IPS-20b (cell line): Measurements from ENCODE around the gene LIMA1.
A peak's percentile ranks its signal among the peaks of the same experiment; 100 is the strongest.

Source experiments
- H3K27ac ChIP-seq: one replicate; pipeline ENCODE4 v1.5.1; 2013; ENCODE audit warnings: low read length
- H3K27me3 ChIP-seq: 2 replicates; pipeline ENCODE4 v1.6.1; 2013; ENCODE audit warnings: mild to moderate bottlenecking, low read length, inconsistent platforms; ENCODE audit not compliant: insufficient read depth
- H3K36me3 ChIP-seq: 2 replicates; pipeline ENCODE4 v1.6.1; 2013; ENCODE audit warnings: low read depth, mild to moderate bottlenecking, inconsistent platforms, low read length, moderate library complexity; ENCODE audit not compliant: insufficient read depth
- H3K4me1 ChIP-seq: 2 replicates; pipeline ENCODE4 v1.6.1; 2013; ENCODE audit warnings: mild to moderate bottlenecking, control low read depth, inconsistent platforms, low read length, moderate library complexity; ENCODE audit not compliant: insufficient read depth
- H3K4me3 ChIP-seq: 2 replicates; pipeline ENCODE4 v1.5.1; 2013; ENCODE audit warnings: mild to moderate bottlenecking, low read length, inconsistent platforms
- H3K9ac ChIP-seq: 2 replicates; pipeline ENCODE4 v1.6.1; 2013; ENCODE audit warnings: low read depth, mild to moderate bottlenecking, inconsistent platforms, low read length, moderate library complexity
- H3K9me3 ChIP-seq: 2 replicates; pipeline ENCODE4 v1.6.1; 2013; ENCODE audit warnings: mild to moderate bottlenecking, low read depth, low read length, inconsistent platforms; ENCODE audit not compliant: insufficient read depth

Gene LIMA1

DNA sequence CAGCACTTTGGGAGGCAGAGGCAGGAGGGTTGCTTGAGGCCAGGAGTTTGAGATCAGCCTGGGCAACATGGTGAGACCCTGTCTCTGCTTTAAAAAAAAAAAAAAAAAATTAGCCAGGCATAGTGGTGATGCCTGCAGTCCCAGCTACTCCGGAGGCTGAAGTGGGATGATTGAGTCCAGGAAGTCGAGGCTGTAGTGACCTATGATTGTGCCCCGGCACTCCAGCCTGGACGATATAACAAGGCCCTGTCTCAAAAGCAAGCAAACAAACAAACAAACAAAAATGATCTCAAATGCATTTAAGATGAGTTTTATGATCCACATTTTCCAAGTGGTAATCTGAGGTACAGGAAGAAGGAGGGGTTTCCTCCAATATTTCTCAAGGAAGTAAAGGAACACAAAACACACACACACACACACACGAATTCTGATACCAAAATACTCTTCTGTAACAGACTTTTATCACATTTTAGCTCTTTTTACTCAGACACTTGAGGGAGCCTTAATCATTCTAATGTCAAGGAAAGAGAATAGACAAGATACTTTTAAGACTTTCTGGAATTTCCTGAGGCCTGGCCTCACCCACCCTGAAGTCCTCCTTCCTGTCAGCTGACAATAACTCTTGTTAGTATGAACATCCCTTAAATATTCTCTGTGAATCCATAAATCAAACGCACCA is 71.8 kb downstream of the LIMA1 start:
- H3K4me3 ChIP-seq, result no peak overlapping the region
- H3K36me3 ChIP-seq, result no peaks in the 10 kb centered on the region
- no peak overlapping the region for H3K9ac ChIP-seq
- no peaks in the 10 kb centered on the region for H3K4me1 ChIP-seq
- H3K27ac ChIP-seq, result no peak overlapping the region
- H3K27me3 ChIP-seq, result no peaks in the 10 kb centered on the region
- H3K9me3 ChIP-seq, result no peaks in the 10 kb centered on the region

GRCh38 chr12:50207424-50207823 is 75.9 kb downstream of the LIMA1 start:
- Histone ChIP-seq H3K36me3 (peaks cover 33% of the 10 kb centered on the region), H3K27me3 (no peaks in the 10 kb centered on the region)

DNA sequence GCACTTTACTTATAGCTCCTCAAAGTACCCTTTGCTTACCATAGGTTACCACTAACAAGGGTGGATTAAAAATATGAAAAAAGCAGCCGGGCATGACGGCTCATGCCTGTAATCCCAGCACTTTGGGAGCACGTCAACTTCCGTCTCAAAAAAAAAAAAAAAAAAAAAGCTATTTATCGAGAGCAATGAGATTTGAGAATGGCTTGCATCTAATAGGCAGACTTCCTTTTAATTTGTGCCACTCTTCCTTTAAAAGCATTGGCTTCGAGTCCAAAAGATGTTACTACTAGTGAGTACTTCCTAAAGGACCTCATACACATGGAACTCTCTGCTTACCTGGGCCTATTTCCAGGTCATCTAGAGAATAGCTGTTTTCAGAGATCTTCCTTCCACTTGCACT is 77.7 kb downstream of the LIMA1 start:
- Histone ChIP-seq H3K9ac (no peak overlapping the region), H3K4me1 (peaks cover 7% of the 10 kb centered on the region; the same call in 1 of the 2 replicates)

More at GRCh38 chr12:50207424-50207823, 75.9 kb downstream of the LIMA1 start:
- no peak overlapping the region for H3K4me3 ChIP-seq
- H3K9ac ChIP-seq, result no peak overlapping the region
- no peak overlapping the region for H3K27ac ChIP-seq
- H3K4me1 ChIP-seq, result peaks cover 4% of the 10 kb centered on the region; the same call in 1 of the 2 replicates
- H3K9me3 ChIP-seq, result no peaks in the 10 kb centered on the region

DNA sequence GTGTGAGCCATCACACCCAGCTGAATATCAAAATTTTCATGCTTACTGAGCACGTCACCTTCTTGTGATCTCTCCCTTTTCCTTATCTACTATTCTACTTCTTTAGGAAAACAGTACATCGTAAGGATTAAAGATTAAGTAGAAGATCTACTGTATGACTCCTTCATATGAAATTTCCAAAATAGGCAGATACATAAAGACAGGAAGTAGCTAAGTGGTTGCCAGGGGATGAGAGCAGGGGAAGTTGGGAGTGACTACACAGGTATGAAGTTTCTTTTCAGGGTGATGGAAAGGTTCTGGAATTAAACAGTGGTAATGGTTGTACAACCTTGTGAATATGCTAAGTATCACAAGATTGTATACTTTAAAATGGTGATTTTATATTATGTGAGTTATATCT is 79.6 kb downstream of the LIMA1 start:
- Histone ChIP-seq H3K27ac (no peak overlapping the region), H3K4me1 (peaks cover 7% of the 10 kb centered on the region; the same call in 1 of the 2 replicates), H3K9ac (no peak overlapping the region), H3K27me3 (no peaks in the 10 kb centered on the region), H3K36me3 (peaks cover 60% of the 10 kb centered on the region), H3K4me3 (no peak overlapping the region), H3K9me3 (no peaks in the 10 kb centered on the region)

More for the DNA sequence above, 77.7 kb downstream of the LIMA1 start:
- H3K36me3 ChIP-seq, result peaks cover 48% of the 10 kb centered on the region
- no peak overlapping the region for H3K27ac ChIP-seq
- no peaks in the 10 kb centered on the region for H3K9me3 ChIP-seq
- no peaks in the 10 kb centered on the region for H3K27me3 ChIP-seq
- H3K4me3 ChIP-seq, result no peak overlapping the region

GRCh38 chr12:50201987-50202521 is 81.3 kb downstream of the LIMA1 start:
- peaks cover 7% of the 10 kb centered on the region; the same call in 1 of the 2 replicates for H3K4me1 ChIP-seq
- H3K4me3 ChIP-seq, result peak overlapping the region; percentile 41; the same call in 1 of the 2 replicates
- peak overlapping the region; percentile 20 for H3K9ac ChIP-seq
- H3K27me3 ChIP-seq, result no peaks in the 10 kb centered on the region
- peak overlapping the region; percentile 57 for H3K27ac ChIP-seq
- H3K36me3 ChIP-seq, result peaks cover 73% of the 10 kb centered on the region
- no peaks in the 10 kb centered on the region for H3K9me3 ChIP-seq

DNA sequence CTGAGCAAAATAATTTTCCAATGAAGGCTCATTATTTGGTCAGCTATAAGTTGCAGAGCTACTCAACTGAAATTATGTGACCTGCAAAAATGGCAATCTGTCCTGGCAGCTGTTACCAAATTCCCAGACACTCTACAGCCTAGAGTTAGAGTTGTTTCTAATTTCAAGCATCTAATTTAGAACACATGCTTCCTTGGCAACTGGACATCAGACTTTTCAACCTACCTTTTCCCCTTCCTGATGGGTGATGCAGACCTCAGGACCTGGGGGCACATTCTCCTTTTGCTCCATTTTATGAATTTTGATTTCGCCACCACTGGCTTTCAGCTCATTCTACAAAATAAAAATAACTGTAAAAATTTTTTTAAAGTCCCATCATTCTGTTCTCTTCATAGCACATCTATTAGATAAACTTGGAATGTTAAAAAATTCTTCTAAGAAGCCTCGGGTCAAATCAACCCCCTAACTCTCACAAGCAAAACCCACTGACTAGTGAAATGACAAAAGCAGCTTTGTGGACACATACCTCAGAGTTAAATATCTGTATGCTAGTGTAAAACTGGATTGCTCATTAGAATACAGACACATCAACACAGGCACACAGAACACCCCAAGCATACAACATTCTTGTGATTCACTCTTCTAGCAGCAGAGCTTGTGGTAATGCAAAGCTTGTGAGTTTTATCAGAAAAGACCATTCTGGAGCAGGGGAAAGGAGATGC is 82.6 kb downstream of the LIMA1 start:
- Histone ChIP-seq H3K36me3 (peaks cover 83% of the 10 kb centered on the region), H3K27me3 (no peaks in the 10 kb centered on the region)

DNA sequence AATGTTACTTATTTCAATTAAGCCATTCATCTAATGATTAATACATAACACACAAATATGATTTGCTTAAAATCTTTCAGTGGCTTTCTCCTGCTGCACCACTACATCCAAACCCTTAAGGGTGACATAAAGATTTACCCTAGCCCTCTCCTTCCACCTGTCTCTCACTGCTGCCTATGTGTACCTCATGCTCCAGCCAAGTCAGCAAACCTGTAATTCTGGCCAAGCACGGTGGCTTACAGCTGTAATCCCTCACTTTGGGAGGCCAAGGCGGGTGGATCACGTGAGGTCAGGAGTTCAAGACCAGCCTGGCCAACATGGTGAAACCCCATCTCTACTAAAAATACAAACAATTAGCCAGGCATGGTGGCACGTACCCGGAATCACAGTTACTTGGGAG is 84.5 kb downstream of the LIMA1 start:
- Histone ChIP-seq H3K4me3 (no peak overlapping the region), H3K36me3 (peaks cover 73% of the 10 kb centered on the region), H3K9ac (no peak overlapping the region), H3K9me3 (no peaks in the 10 kb centered on the region), H3K27ac (no peak overlapping the region), H3K4me1 (peaks cover 7% of the 10 kb centered on the region; the same call in 1 of the 2 replicates), H3K27me3 (no peaks in the 10 kb centered on the region)

More for the DNA sequence above, 82.6 kb downstream of the LIMA1 start:
- Histone ChIP-seq H3K27ac (no peak overlapping the region), H3K9me3 (no peaks in the 10 kb centered on the region), H3K4me1 (peaks cover 7% of the 10 kb centered on the region; the same call in 1 of the 2 replicates), H3K4me3 (no peak overlapping the region), H3K9ac (no peak overlapping the region)

GRCh38 chr12:50197297-50197727 is 86.0 kb downstream of the LIMA1 start:
- H3K27ac ChIP-seq, result no peak overlapping the region
- H3K4me1 ChIP-seq, result 0 out of 2 replicates have a peak, but pooled peaks cover 3% of the 10 kb centered on the region
- H3K36me3 ChIP-seq, result peaks cover 69% of the 10 kb centered on the region
- H3K27me3 ChIP-seq, result no peaks in the 10 kb centered on the region
- no peaks in the 10 kb centered on the region for H3K9me3 ChIP-seq
- H3K4me3 ChIP-seq, result no peak overlapping the region
- no peak overlapping the region for H3K9ac ChIP-seq

DNA sequence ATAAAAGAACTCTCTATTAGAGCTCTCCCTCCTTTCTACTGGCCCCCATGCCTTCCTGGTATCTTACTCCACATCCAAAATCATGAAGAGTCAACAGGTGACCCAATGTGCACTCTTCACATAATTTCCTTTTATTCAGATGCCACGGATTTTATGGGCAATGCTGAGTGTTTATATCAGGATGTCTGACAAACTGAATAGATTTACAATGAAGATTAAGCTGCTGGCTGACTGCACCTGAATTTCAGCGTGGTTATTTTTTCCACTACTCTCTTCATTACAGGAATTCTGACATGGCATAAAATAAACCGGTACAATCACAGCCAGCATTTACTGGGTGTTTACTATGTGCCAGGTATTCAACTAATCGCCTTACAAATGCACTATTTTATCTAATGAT is 86.8 kb downstream of the LIMA1 start:
- Histone ChIP-seq H3K9me3 (no peaks in the 10 kb centered on the region), H3K4me1 (no peaks in the 10 kb centered on the region), H3K27ac (no peak overlapping the region), H3K36me3 (peaks cover 68% of the 10 kb centered on the region), H3K9ac (no peak overlapping the region), H3K27me3 (no peaks in the 10 kb centered on the region), H3K4me3 (no peak overlapping the region)

DNA sequence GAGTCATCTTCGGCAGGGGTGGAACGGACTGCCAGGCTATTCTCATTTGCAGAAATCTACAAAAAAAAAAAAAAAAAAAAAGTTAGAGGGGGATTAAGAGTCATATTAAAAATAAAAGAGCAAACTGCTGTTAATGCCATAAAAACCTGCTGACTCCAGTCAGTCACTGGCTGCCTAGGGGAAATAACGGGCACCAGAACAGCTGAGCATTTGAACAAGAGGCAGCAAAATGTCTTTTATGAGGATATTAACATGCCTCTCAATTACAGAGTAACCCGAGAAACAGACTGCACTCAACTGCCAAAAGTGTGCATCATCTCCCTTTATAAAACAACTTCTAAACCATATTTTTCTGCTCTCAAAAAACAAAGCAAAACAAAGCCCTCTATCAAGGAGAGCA is 87.5 kb downstream of the LIMA1 start:
- Histone ChIP-seq H3K4me3 (no peak overlapping the region), H3K9ac (no peak overlapping the region), H3K27me3 (no peaks in the 10 kb centered on the region), H3K36me3 (peaks cover 66% of the 10 kb centered on the region), H3K27ac (no peak overlapping the region), H3K9me3 (no peaks in the 10 kb centered on the region), H3K4me1 (no peaks in the 10 kb centered on the region)

DNA sequence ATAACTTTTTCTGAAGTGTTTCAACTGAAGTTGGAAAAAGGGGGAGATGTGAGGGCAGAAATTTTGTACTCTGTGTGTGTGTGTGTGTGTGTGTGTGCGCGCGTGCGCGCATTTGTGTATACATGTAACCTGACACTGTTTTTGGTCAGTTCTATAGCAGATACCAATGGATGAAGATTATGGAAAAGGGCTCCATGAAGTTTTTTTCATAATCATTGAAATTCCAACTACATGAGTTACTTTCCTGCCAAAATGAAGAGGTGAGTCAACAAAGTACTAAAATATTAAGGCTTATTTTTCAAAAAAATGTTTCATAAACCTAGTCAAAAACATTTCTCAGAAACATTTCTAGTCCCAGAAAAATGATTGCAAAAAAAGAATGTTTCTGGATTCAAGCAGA is 90.4 kb downstream of the LIMA1 start:
- Histone ChIP-seq H3K9ac (no peak overlapping the region), H3K27ac (no peak overlapping the region), H3K36me3 (peaks cover 61% of the 10 kb centered on the region), H3K27me3 (no peaks in the 10 kb centered on the region), H3K9me3 (no peaks in the 10 kb centered on the region), H3K4me3 (no peak overlapping the region), H3K4me1 (no peaks in the 10 kb centered on the region)
